ENCODE data around the gene NKIRAS2. TPM values are rescaled to one million over a fixed set of nuclear protein-coding genes. Genes with fewer than 3 reads are reported as not detected.

The NKIRAS2 gene
- total RNA-seq, 1 experiment from 2014 or later: 38.3 TPM

DNA sequence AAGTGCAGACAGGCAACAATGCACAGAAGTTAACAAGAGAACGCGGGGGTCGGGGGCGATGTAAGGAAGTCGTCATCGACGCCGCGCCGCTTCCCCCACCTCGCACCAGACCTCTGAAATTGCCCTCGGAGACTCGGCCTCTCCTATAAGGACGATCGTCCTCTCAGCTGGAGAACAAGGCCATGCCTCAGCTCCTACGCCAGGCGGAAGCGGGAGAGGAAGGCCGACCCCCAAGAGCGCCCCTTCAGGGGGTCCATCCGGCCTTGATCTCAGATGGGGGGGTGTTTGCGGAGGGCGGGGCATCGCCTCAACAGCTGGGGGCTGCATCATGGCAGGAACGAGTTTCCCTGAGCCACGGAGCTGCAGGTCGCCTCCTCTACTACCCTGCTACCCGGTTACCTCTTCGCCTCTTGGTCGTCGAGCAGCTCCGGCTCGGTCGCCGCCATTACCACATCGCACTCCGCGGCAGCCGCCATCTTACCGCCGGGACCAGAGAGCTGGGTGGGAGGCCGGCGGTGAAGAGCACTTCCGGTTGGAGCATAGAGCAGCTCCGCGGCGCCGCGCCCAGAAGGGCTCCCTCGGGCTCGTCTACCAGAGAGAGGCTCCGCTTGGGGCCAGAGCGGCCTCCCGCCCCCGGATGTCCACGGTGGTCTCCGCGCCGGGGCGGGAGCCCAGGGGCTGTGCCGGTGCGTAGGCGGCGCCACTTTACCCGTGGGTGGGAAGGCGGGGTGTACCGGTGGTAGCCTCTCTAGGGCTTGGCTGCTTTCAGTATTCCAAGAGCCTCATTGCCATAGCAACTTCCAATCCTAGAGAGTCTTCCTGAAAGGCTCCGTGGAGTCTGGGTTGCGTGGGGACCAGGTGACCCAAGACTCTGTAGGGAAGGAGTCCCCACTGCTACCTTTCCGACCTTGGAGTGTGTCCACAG, 2.7 kb upstream of the NKIRAS2 start, which contains the start of gene DNAJC7:
Gene DNAJC7, minus strand, starts transcription at position 499 of the 925 bp plus-strand sequence. Its CDS starts 23 bp downstream, at position 476.
- DNase-seq: peak; percentile 80 to 81
- intact Hi-C loops (cut with micrococcal nuclease; ENCODE audit: unreplicated experiment): no loop called here
- BruUV-seq (replicated peaks): no TSS peak
- Histone ChIP-seq H3K27ac (peak within 1 kb of the TSS; percentile 64), H3K4me1 (replicated peaks; ENCODE audit: insufficient read depth) (peaks cover 38% of the 10 kb centered on the region), H3K27me3 (ENCODE audit: insufficient read depth, low read depth) (no peaks in the 10 kb centered on the region), H3K4me3 (peak within 1 kb of the TSS; percentile 90), H3K9me3 (ENCODE audit: insufficient read depth, low read depth) (no peaks in the 10 kb centered on the region), H3K79me2 (ENCODE audit: low read depth) (peaks cover 69% of the 10 kb centered on the region), H2AFZ (peak within 1 kb of the TSS; percentile 90), H3K36me3 (ENCODE audit: low read depth) (no peaks in the 10 kb centered on the region), H3K9me2 (ENCODE audit: insufficient read depth) (no peaks in the 10 kb centered on the region), H3K4me2 (peak within 1 kb of the TSS; percentile 94), H3F3A (ENCODE audit: insufficient read depth, low read depth) (peaks cover 32% of the 10 kb centered on the region), H4K20me1 (ENCODE audit: insufficient read depth) (peaks cover 32% of the 10 kb centered on the region)
- CTCF ChIA-PET: interaction anchor here (0.5 to 1.6 kb wide), 7 partner anchors 20 to 561 kb away, joined by 3 to 11 read pairs (median 5); no protein-coding TSS in a partner anchor
- TF ChIP-seq EZH2 (IDR thresholded peaks at IDR 0.05; ENCODE audit: low read depth): no peak
- TF ChIP-seq, protein P1, sequence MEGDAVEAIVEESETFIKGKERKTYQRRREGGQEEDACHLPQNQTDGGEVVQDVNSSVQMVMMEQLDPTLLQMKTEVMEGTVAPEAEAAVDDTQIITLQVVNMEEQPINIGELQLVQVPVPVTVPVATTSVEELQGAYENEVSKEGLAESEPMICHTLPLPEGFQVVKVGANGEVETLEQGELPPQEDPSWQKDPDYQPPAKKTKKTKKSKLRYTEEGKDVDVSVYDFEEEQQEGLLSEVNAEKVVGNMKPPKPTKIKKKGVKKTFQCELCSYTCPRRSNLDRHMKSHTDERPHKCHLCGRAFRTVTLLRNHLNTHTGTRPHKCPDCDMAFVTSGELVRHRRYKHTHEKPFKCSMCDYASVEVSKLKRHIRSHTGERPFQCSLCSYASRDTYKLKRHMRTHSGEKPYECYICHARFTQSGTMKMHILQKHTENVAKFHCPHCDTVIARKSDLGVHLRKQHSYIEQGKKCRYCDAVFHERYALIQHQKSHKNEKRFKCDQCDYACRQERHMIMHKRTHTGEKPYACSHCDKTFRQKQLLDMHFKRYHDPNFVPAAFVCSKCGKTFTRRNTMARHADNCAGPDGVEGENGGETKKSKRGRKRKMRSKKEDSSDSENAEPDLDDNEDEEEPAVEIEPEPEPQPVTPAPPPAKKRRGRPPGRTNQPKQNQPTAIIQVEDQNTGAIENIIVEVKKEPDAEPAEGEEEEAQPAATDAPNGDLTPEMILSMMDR (conservative IDR thresholded peaks at IDR 0.05): no peak
- POLR2A ChIA-PET (ENCODE audit: unreplicated experiment): interaction anchor here (0.9 to 1.9 kb wide), 2 partner anchors 51 to 98 kb away, joined by 4 to 35 read pairs; partner anchors contain the start of gene ACLY

DNA sequence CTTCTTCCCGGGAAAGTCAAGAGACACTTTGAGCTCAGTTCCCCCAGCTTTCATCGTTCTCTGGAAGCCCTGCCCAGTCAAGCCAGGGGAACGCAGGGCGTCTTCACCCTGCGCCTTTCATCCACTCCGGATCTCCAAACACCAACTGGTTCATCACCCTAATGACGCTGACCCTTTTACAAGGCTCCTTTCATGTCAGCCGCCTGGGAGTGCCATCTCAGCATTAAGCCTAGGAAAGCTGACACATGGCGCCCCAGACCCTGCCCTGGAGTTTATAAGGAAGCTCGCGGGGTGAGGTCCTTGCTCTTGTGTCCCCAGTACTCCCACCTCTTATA, 2.1 kb upstream of the NKIRAS2 start:
- Histone ChIP-seq H3K4me2 (peak overlapping the region; percentile 94), H4K20me1 (ENCODE audit: insufficient read depth) (peaks cover 26% of the 10 kb centered on the region), H3K27me3 (ENCODE audit: insufficient read depth, low read depth) (no peaks in the 10 kb centered on the region), H3K36me3 (ENCODE audit: low read depth) (no peaks in the 10 kb centered on the region), H2AFZ (peak overlapping the region; percentile 90), H3K27ac (peak overlapping the region; percentile 64), H3K9me3 (ENCODE audit: insufficient read depth, low read depth) (no peaks in the 10 kb centered on the region), H3K79me2 (ENCODE audit: low read depth) (peaks cover 63% of the 10 kb centered on the region), H3K4me3 (peak overlapping the region; percentile 90), H3F3A (ENCODE audit: insufficient read depth, low read depth) (peaks cover 33% of the 10 kb centered on the region), H3K4me1 (replicated peaks; ENCODE audit: insufficient read depth) (peaks cover 34% of the 10 kb centered on the region), H3K9me2 (ENCODE audit: insufficient read depth) (no peaks in the 10 kb centered on the region)
- BruUV-seq (replicated peaks): TSS peak; percentile 2
- intact Hi-C loops (cut with micrococcal nuclease; ENCODE audit: unreplicated experiment): no loop called here
- ChIA-PET CTCF (interaction anchor here (0.6 to 1.6 kb wide), 4 partner anchors 31 to 243 kb away, joined by 3 to 11 read pairs (median 8); no protein-coding TSS in a partner anchor), POLR2A (ENCODE audit: unreplicated experiment) (interaction anchor here (0.7 to 1.9 kb wide), 5 partner anchors 17 to 370 kb away, joined by 3 to 35 read pairs (median 4); partner anchors contain the start of genes ACLY and STAT3)
- TF ChIP-seq EZH2 (IDR thresholded peaks at IDR 0.05; ENCODE audit: low read depth): no peak
- TF ChIP-seq, protein P1 (conservative IDR thresholded peaks at IDR 0.05): no peak
- no peak for DNase-seq

DNA sequence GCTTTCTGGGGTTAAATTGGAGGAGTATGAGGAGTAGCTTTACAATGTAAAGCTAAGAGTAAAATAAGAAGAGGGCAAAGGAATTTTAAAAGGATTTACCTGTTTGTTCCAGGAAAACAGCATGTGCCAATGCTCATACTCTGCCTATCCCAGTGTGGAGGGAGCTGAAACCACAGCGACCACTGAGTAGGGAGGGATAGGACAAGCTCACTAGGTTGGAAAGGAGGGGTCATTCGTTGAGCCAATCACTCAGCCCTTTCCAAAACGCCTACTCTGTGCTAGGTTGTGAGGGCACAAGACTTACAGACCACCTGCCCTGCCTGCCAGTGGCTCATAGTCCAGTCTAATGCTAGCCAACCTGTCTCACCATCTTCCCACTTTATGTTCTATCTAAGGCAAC, 1.6 kb upstream of the NKIRAS2 start:
- H2AFZ ChIP-seq: peak overlapping the region; percentile 90
- H3F3A ChIP-seq (ENCODE audit: insufficient read depth, low read depth): peaks cover 38% of the 10 kb centered on the region
- CTCF ChIA-PET: interaction anchor here (0.6 to 1.6 kb wide), 4 partner anchors 31 to 514 kb away, joined by 3 to 11 read pairs (median 8); no protein-coding TSS in a partner anchor
- H4K20me1 ChIP-seq (ENCODE audit: insufficient read depth): peaks cover 21% of the 10 kb centered on the region
- no peaks in the 10 kb centered on the region for H3K36me3 ChIP-seq (ENCODE audit: low read depth)
- H3K9me2 ChIP-seq (ENCODE audit: insufficient read depth): no peaks in the 10 kb centered on the region
- DNase-seq: no peak
- TF ChIP-seq, protein P1 (conservative IDR thresholded peaks at IDR 0.05): no peak
- no peak for TF ChIP-seq EZH2 (IDR thresholded peaks at IDR 0.05; ENCODE audit: low read depth)
- H3K4me2 ChIP-seq: peak overlapping the region; percentile 94
- no peaks in the 10 kb centered on the region for H3K9me3 ChIP-seq (ENCODE audit: insufficient read depth, low read depth)
- H3K27ac ChIP-seq: peak overlapping the region; percentile 64
- H3K4me1 ChIP-seq (replicated peaks; ENCODE audit: insufficient read depth): peaks cover 34% of the 10 kb centered on the region
- intact Hi-C loops (cut with micrococcal nuclease; ENCODE audit: unreplicated experiment): no loop called here
- H3K27me3 ChIP-seq (ENCODE audit: insufficient read depth, low read depth): no peaks in the 10 kb centered on the region
- H3K4me3 ChIP-seq: peak overlapping the region; percentile 90
- BruUV-seq (replicated peaks): no TSS peak
- POLR2A ChIA-PET (ENCODE audit: unreplicated experiment): interaction anchor here (0.7 to 1.9 kb wide), 4 partner anchors 17 to 370 kb away, joined by 3 to 35 read pairs (median 6); partner anchors contain the start of gene STAT3
- H3K79me2 ChIP-seq (ENCODE audit: low read depth): peaks cover 58% of the 10 kb centered on the region
